ENCODE measurements around the gene IKZF3. TPM values are rescaled to one million over a fixed set of nuclear protein-coding genes. Genes with fewer than 3 reads are reported as not detected.

IKZF3 gene
- total and polyA plus RNA-seq, 9 donors: 0.09 to 0.38 (median 0.18) TPM

DNA sequence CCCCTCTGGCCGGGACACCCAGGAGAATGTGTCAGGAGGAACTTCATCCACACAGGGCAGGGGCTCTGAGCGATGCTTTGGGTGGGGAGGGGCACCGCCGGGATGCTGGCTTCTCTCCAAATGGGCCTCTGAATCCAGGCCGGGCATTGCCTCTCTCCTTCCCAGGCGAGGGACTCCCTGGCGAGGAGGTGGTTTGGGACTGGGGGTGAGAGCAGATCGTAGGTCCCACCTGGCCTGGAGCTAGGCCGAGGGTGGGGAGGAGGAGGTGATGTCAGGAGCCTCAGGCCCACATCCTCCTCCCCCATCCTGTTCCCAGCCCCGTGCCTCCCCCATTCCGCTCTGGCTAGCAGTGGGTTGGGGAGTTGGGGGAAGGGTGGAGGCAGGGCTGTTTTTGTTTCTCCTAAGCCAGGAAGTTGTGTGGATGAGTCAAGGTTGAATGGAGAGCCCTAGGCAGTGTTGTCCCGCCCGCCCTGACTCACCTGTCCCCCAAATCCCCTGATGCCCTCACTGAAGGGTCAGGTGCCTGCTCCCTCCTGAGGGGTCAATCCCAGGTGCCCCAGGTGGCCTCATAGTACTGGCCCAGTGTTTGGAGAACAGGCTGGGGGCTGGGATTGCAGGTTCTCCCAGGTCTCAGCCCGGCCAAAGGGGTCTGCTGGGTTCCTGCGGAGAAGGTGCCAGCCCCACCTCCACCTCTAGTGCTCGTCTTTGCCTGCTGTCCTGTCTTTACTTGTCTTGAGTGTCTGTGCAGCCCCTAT is 123.6 kb downstream of the IKZF3 start:
- Histone ChIP-seq H3K9me3 (replicated peaks; ENCODE audit: control insufficient read depth, low read depth, low read length) (no peaks in the 10 kb centered on the region), H3K27ac (ENCODE audit: low read length) (no peak overlapping the region), H3K27me3 (ENCODE audit: control insufficient read depth, insufficient read depth, low read length) (peaks cover 85% of the 10 kb centered on the region), H3K36me3 (ENCODE audit: control insufficient read depth, insufficient read depth, low read length) (no peaks in the 10 kb centered on the region), H3K4me1 (ENCODE audit: control insufficient read depth, insufficient read depth, low read length) (peaks cover 30% of the 10 kb centered on the region), H3K4me3 (ENCODE audit: low read length) (no peak overlapping the region)
- DNase-seq: no peak
- no CpG with 5 or more reads among the region's 16 CpGs for WGBS (ENCODE audit: insufficient coverage)

DNA sequence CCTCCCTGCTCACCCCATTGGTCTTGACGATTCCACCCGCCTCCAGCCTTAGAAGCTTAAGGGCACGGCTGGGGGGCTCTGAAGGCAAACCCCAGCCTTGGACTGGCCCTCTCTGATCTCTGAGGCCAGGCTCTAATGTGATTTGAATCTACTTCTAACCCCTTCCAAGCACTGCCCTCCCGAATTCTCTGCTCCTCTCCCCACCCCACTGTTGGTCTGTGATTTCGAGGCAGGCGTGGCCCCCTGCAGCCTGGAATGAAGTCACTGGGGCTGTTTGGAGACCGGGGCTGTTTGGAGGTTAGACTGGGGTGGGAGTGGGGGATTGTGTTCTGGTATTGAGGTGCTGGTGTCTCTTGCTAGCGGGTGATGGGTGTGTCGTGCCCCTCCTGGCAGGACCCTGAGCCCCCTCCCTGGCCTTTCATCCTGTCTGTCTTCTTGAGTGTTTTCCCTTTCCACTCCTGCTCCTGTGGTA is 124.2 kb downstream of the IKZF3 start:
- no peak for DNase-seq
- no peak overlapping the region for H3K4me3 ChIP-seq (ENCODE audit: low read length)
- H3K36me3 ChIP-seq (ENCODE audit: control insufficient read depth, insufficient read depth, low read length): no peaks in the 10 kb centered on the region
- H3K27me3 ChIP-seq (ENCODE audit: control insufficient read depth, insufficient read depth, low read length): peaks cover 91% of the 10 kb centered on the region
- H3K4me1 ChIP-seq (ENCODE audit: control insufficient read depth, insufficient read depth, low read length): peaks cover 30% of the 10 kb centered on the region
- H3K9me3 ChIP-seq (replicated peaks; ENCODE audit: control insufficient read depth, low read depth, low read length): no peaks in the 10 kb centered on the region
- WGBS (ENCODE audit: insufficient coverage): 20% methylated on average over 5 of the region's 9 CpGs
- H3K27ac ChIP-seq (ENCODE audit: low read length): no peak overlapping the region

DNA sequence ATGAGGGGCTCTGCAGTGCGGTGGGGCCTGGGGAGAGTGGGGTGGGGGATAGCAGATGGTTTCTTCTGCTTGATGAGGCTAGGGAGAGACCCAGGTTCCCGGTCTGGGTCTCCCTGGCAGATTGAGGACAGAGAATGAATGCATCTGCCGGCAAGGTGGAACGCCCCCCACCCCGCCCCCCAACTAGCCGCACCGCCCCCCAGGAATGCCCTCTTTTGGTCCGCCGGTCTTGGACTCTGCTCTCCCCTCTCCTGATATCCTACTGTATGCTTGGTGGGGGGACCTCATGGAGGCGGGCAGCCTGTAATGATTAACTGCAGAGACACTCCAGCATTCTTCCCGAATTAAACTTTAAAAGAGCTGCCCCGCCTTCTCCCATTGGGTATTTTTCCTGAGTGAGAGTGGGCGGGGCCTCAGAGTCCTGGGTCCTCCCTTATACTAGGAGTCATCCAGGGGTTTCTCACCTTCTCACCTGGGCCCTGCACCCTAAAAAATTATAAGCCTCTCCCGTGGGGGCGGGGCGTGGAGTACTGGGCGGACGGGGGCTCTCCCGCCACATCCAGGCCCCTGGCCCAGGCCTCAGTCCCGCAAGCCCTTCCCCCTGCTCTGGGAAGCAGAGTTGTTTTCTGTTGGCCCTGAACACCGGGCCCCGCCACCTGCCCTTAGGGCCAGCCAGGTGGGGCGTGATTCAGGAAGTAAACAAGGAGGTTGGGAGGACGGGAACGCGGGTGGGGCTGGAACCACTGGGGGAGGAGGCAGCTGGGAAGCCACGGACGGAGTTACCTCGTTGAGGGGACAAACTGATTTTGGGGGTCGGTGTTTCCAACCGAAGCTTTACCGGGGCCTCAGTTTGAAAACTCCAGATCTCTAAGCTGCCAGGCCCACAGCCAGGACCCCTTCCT is 124.9 kb downstream of the IKZF3 start:
- H3K36me3 ChIP-seq (ENCODE audit: control insufficient read depth, insufficient read depth, low read length): no peaks in the 10 kb centered on the region
- H3K4me3 ChIP-seq (ENCODE audit: low read length): peak overlapping the region; percentile 8
- H3K27ac ChIP-seq (ENCODE audit: low read length): no peak overlapping the region
- H3K27me3 ChIP-seq (ENCODE audit: control insufficient read depth, insufficient read depth, low read length): peaks cover 89% of the 10 kb centered on the region
- peak; percentile 53 for DNase-seq
- H3K4me1 ChIP-seq (ENCODE audit: control insufficient read depth, insufficient read depth, low read length): peaks cover 30% of the 10 kb centered on the region
- WGBS (ENCODE audit: insufficient coverage): 4% methylated on average over 11 of the region's 32 CpGs
- no peaks in the 10 kb centered on the region for H3K9me3 ChIP-seq (replicated peaks; ENCODE audit: control insufficient read depth, low read depth, low read length)

DNA sequence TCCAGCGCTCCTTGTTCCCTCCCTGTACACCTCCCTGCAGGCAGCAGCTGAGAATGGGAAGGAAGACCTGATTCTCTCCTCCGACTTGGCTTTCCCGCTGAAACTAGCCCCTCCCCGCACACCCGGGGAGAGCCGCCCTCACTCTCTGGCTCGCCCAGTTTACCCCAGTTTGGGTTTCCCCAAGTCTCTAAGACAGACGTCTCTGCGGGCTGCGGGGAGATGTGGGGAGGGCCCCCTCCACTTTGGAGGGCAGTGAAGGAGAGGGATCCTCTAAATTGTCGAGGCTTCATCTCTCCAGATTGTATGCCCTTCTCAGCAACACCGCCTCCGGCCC is 125.6 kb downstream of the IKZF3 start:
- Histone ChIP-seq H3K36me3 (ENCODE audit: control insufficient read depth, insufficient read depth, low read length) (no peaks in the 10 kb centered on the region), H3K27ac (ENCODE audit: low read length) (no peak overlapping the region), H3K4me1 (ENCODE audit: control insufficient read depth, insufficient read depth, low read length) (peaks cover 30% of the 10 kb centered on the region), H3K9me3 (replicated peaks; ENCODE audit: control insufficient read depth, low read depth, low read length) (no peaks in the 10 kb centered on the region), H3K27me3 (ENCODE audit: control insufficient read depth, insufficient read depth, low read length) (peaks cover 85% of the 10 kb centered on the region), H3K4me3 (ENCODE audit: low read length) (no peak overlapping the region)
- 2% methylated on average over 6 of the region's 13 CpGs for WGBS (ENCODE audit: insufficient coverage)
- no peak for DNase-seq

DNA sequence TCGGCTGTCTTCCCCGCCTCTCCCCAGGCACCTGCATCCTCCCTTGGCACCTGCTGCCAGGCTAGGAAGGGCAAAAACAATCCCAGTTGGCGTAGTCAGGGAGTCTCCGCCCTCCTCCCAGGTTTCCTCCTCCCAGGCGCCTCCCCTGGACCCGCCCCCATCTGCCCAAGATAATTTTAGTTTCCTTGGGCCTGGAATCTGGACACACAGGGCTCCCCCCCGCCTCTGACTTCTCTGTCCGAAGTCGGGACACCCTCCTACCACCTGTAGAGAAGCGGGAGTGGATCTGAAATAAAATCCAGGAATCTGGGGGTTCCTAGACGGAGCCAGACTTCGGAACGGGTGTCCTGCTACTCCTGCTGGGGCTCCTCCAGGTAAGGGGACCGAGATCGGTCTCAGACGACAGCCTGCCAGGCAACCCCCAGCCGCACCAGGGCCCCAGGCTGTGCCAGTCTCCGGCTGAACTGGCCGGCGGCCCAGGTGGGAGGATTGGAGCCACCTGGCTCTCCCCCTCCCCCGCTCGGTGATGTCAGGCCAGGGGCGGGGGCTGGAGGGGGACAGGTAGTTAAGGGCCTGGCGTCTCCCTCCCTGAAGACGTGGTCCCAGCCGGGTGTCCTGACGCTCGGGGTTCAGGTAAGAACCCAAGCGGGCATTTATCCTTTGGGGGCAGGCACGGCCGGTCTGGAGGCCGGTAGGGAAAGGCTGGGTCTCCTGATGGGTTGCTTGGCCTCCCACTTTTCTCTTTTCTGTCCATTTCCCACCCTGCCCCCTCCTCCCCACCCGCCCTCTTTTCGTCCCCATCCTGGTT is 126.1 kb downstream of the IKZF3 start, which contains the start of gene GRB7:
GRB7 (plus strand) TSS at position 179 of the 808 bp plus-strand sequence. CDS start 4,364 bp downstream, outside the sequence.
- 4% methylated on average over 18 of the region's 34 CpGs for WGBS (ENCODE audit: insufficient coverage)
- no peak within 1 kb of the TSS for H3K27ac ChIP-seq (ENCODE audit: low read length)
- no peak for DNase-seq
- H3K27me3 ChIP-seq (ENCODE audit: control insufficient read depth, insufficient read depth, low read length): peaks cover 79% of the 10 kb centered on the region
- no peaks in the 10 kb centered on the region for H3K36me3 ChIP-seq (ENCODE audit: control insufficient read depth, insufficient read depth, low read length)
- H3K9me3 ChIP-seq (replicated peaks; ENCODE audit: control insufficient read depth, low read depth, low read length): no peaks in the 10 kb centered on the region
- H3K4me1 ChIP-seq (ENCODE audit: control insufficient read depth, insufficient read depth, low read length): peaks cover 30% of the 10 kb centered on the region
- no peak within 1 kb of the TSS for H3K4me3 ChIP-seq (ENCODE audit: low read length)

DNA sequence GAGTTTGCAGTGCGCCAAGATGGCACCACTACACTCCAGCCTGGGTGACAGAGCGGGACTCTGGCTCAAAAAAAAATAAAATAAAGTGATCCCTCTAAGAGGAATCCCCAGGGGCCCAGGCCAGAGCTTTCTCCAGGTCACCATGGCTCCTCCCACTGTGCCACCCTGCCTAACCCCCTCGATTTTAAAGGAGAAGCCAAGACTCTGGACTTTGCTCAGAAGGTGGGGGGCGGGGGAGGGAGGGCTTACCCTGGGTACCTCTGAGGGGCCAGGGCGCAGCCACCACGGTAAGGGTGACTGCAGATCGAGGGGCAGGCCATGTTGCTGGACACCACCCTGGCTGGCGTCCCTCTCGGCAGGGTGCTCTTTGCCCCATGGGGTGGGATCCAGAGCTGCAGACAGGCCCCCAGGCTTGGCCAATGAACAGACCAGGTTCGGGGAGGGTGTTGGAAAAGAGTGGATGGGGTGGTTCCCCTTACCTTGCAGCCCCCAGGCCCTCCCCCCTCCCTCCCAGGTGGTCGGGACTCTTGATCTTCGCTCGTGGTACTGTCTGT is 126.8 kb downstream of the IKZF3 start:
- peaks cover 72% of the 10 kb centered on the region for H3K27me3 ChIP-seq (ENCODE audit: control insufficient read depth, insufficient read depth, low read length)
- no peaks in the 10 kb centered on the region for H3K36me3 ChIP-seq (ENCODE audit: control insufficient read depth, insufficient read depth, low read length)
- H3K4me1 ChIP-seq (ENCODE audit: control insufficient read depth, insufficient read depth, low read length): peaks cover 30% of the 10 kb centered on the region
- no peak overlapping the region for H3K4me3 ChIP-seq (ENCODE audit: low read length)
- no peaks in the 10 kb centered on the region for H3K9me3 ChIP-seq (replicated peaks; ENCODE audit: control insufficient read depth, low read depth, low read length)
- no peak overlapping the region for H3K27ac ChIP-seq (ENCODE audit: low read length)
- DNase-seq: no peak
- 33% methylated on average over 10 of the region's 13 CpGs for WGBS (ENCODE audit: insufficient coverage)

DNA sequence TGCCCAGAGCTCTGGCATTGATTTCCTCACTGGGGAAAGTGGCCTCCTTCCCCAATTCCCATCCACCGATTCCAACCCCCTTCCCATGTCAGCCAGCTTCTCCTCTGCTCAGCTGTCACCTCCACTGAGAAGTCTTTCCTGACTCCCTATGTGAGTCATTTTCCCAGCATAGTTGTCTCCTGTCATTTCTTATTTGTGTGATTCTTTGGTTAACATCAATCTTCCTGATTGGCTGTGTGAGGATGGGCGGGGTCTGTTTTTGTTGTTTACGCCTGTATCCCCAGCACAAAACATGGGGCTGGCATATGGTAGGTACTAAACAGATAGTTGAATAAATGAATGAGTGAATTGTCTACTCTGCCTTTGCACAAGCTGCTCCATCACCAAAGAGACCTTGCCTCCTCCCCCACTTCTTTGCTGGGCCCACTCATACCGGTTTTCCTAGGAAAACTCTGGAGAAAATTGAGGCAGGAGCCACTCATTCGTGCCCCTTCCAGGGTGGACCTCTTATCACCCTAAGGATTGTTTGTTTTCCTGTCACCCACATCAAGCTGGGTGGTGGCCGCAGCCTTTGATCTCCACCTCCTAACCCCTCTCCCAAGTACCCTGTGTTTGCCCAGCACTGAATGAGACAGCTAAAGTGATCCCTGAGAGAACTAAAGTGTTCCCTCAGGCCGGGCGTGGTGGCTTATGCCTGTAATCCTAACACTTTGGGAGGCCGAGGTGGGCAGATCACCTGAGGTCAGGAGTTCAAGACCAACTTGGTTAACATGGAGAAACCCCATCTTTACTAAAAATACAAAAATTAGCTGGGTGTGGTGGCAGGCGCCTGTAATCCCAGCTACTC is 127.6 kb downstream of the IKZF3 start:
- WGBS (ENCODE audit: insufficient coverage): 40% methylated on average over 3 of the region's 10 CpGs
- peaks cover 30% of the 10 kb centered on the region for H3K4me1 ChIP-seq (ENCODE audit: control insufficient read depth, insufficient read depth, low read length)
- no peak for DNase-seq
- no peaks in the 10 kb centered on the region for H3K36me3 ChIP-seq (ENCODE audit: control insufficient read depth, insufficient read depth, low read length)
- H3K27ac ChIP-seq (ENCODE audit: low read length): no peak overlapping the region
- H3K27me3 ChIP-seq (ENCODE audit: control insufficient read depth, insufficient read depth, low read length): peaks cover 65% of the 10 kb centered on the region
- H3K9me3 ChIP-seq (replicated peaks; ENCODE audit: control insufficient read depth, low read depth, low read length): no peaks in the 10 kb centered on the region
- no peak overlapping the region for H3K4me3 ChIP-seq (ENCODE audit: low read length)

DNA sequence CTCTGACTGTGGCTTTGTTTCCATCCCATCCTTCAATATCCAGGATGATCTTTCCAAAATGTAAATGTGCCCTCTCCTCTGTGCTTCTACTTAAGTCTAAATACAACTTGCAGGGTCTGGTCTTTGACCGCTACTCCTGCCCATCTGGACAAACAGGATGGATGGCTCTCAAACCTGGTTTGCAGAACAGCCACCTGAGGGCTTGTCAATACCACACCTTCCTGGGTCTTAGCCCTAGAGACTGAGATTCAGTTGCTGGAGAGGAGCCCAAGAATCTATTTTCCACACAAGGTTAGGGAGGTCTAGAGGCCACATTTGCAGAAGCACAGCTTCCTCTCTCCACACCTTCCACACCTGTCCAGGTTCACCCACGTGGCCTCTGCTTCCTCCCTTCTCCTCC is 128.2 kb downstream of the IKZF3 start:
- no peaks in the 10 kb centered on the region for H3K9me3 ChIP-seq (replicated peaks; ENCODE audit: control insufficient read depth, low read depth, low read length)
- H3K36me3 ChIP-seq (ENCODE audit: control insufficient read depth, insufficient read depth, low read length): no peaks in the 10 kb centered on the region
- peaks cover 58% of the 10 kb centered on the region for H3K27me3 ChIP-seq (ENCODE audit: control insufficient read depth, insufficient read depth, low read length)
- 69% methylated on average over 2 of the region's 2 CpGs for WGBS (ENCODE audit: insufficient coverage)
- no peak overlapping the region for H3K4me3 ChIP-seq (ENCODE audit: low read length)
- no peak overlapping the region for H3K27ac ChIP-seq (ENCODE audit: low read length)
- no peak for DNase-seq
- peaks cover 30% of the 10 kb centered on the region for H3K4me1 ChIP-seq (ENCODE audit: control insufficient read depth, insufficient read depth, low read length)

DNA sequence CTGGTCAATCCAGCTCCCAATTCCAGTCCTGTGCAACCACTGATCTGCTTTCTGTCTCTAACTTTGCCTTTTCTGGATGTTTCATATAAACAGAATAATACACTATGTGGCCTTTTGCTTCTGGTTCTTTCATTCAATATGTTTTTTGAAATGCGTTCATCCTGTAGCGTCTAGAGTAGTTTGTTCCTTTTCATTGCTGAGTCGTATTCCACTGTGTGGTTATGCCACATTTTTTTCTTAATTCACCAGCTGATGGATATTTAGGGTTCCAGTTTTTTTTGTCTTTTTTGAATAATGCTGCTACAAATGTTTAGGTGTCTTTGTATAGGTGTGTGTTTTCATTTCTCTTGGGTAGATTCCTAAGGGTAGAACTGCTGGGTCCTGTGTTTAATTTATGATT is 131.5 kb downstream of the IKZF3 start:
- no peak for DNase-seq

More for the DNA sequence above, 131.5 kb downstream of the IKZF3 start:
- Histone ChIP-seq H3K27me3 (ENCODE audit: control insufficient read depth, insufficient read depth, low read length) (peaks cover 26% of the 10 kb centered on the region), H3K9me3 (replicated peaks; ENCODE audit: control insufficient read depth, low read depth, low read length) (no peaks in the 10 kb centered on the region), H3K4me1 (ENCODE audit: control insufficient read depth, insufficient read depth, low read length) (peaks cover 13% of the 10 kb centered on the region), H3K27ac (ENCODE audit: low read length) (no peak overlapping the region), H3K36me3 (ENCODE audit: control insufficient read depth, insufficient read depth, low read length) (peaks cover 15% of the 10 kb centered on the region), H3K4me3 (ENCODE audit: low read length) (no peak overlapping the region)
- WGBS (ENCODE audit: insufficient coverage): 80% methylated on average over 1 of the region's 3 CpGs
